Suprapubic skin (tissue), 3 donors: ENCODE data around the gene AZU1.

Experiments used
- POLR2AphosphoS5 ChIP-seq, 3 donors: sonication (generic); formaldehyde crosslinking; IDR thresholded peaks; one replicate each; pipeline ENCODE4 v1.6.1; 2017; ENCODE audit warnings: antibody characterized with exemption in 3 of 3
- TF ChIP-seq, protein P1 (sequence below), 2 donors: fragments of 200-600 bp in 1 of 2; fragments of 450-650 bp in 1 of 2; sonication (generic) in 1 of 2; IDR thresholded peaks; one replicate each; pipeline ENCODE4 v1.5.1; 2016 to 2019; ENCODE audit warnings: antibody characterized with exemption in 2 of 2, mild to moderate bottlenecking in 1 of 2, moderate library complexity in 1 of 2

- TF ChIP-seq POLR2AphosphoS5 (IDR thresholded peaks at IDR 0.05), result no peak
- TF ChIP-seq, protein P1, sequence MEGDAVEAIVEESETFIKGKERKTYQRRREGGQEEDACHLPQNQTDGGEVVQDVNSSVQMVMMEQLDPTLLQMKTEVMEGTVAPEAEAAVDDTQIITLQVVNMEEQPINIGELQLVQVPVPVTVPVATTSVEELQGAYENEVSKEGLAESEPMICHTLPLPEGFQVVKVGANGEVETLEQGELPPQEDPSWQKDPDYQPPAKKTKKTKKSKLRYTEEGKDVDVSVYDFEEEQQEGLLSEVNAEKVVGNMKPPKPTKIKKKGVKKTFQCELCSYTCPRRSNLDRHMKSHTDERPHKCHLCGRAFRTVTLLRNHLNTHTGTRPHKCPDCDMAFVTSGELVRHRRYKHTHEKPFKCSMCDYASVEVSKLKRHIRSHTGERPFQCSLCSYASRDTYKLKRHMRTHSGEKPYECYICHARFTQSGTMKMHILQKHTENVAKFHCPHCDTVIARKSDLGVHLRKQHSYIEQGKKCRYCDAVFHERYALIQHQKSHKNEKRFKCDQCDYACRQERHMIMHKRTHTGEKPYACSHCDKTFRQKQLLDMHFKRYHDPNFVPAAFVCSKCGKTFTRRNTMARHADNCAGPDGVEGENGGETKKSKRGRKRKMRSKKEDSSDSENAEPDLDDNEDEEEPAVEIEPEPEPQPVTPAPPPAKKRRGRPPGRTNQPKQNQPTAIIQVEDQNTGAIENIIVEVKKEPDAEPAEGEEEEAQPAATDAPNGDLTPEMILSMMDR (IDR thresholded peaks at IDR 0.05), result no peak
These were observed 15.4 kb upstream of the AZU1 start for GRCh38 chr19:812049-812746.
